IPS-18a (cell line): ENCODE results near the gene RPS24.

Source experiments
- H3K27ac ChIP-seq: one replicate; pipeline ENCODE4 v1.5.1; 2013; ENCODE audit warnings: low read length
- H3K27me3 ChIP-seq: one replicate; pipeline ENCODE4 v1.6.1; 2013; ENCODE audit warnings: mild to moderate bottlenecking, low read length; ENCODE audit not compliant: control insufficient read depth, insufficient read depth
- H3K36me3 ChIP-seq: one replicate; pipeline ENCODE4 v1.6.1; 2013; ENCODE audit warnings: low read depth, low read length; ENCODE audit not compliant: control insufficient read depth
- H3K4me1 ChIP-seq: one replicate; pipeline ENCODE4 v1.6.1; 2013; ENCODE audit warnings: low read depth, low read length; ENCODE audit not compliant: control insufficient read depth
- H3K4me3 ChIP-seq: one replicate; pipeline ENCODE4 v1.5.1; 2013; ENCODE audit warnings: low read length
- H3K9ac ChIP-seq: one replicate; pipeline ENCODE4 v1.6.1; 2013; ENCODE audit warnings: mild to moderate bottlenecking, low read length, moderate library complexity
- H3K9me3 ChIP-seq: one replicate; pipeline ENCODE4 v1.6.1; 2013; ENCODE audit warnings: low read depth, low read length; ENCODE audit not compliant: control insufficient read depth

Gene RPS24

DNA sequence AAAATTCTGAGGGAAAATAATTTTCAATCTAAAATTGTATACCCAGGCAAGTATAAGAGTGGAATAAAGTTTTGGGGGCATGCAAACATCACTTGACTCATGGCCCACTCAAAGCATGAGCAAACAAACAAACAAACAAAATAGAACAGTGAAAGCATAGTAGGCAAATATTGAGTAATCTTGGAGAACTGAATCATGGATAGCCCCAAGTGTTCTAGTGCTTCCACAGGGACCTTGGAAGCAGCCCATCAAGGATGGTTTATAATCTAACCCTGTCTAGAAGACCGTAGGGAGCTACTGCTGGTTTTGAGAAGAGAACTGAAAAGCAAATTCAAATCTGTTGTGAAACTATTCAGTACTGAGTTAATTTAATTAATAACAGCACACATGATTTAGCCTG is 26.5 kb upstream of the RPS24 start:
- Histone ChIP-seq H3K27ac (no peak overlapping the region), H3K36me3 (peaks cover 90% of the 10 kb centered on the region), H3K9me3 (no peaks in the 10 kb centered on the region), H3K4me3 (no peak overlapping the region), H3K27me3 (no peaks in the 10 kb centered on the region), H3K4me1 (no peaks in the 10 kb centered on the region), H3K9ac (no peak overlapping the region)

DNA sequence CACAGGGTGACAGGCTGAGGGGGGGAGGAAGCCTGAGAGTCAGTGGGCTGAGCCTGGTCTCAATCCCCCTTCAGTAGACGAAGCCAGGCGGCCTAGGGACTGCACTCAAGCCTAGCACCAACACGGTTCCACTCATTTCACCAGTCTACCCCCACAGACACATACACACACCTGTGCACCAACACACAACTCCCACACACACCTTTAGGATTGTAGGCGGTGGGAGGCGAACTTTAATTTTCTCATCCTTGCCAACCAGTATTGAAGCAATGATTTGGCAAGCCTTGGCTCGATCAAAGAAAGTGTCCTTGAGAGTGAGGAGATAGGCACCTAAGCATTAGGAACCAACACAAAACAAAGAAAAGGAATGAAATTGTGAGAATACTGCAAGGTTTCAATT is 24.0 kb upstream of the RPS24 start:
- peaks cover 89% of the 10 kb centered on the region for H3K36me3 ChIP-seq

DNA sequence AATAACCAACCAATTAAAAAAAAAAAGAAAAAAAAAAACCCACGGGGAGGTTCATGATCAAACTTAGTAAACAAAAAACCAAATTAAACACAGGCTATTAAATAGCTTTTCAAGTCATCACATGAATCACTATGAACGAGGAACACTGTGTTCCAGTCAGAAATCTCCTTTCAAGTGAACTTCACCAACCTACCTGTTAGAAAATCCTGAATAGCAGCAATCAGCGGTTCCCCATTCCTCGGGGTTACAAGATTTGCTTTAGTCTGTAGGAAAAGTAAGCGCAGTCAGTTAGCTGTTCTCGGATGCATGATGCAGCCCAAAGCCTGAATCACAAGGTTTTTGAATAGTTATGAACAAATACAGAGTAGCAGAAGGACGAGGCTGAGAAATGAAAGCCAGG is 23.4 kb upstream of the RPS24 start:
- Histone ChIP-seq H3K27me3 (no peaks in the 10 kb centered on the region), H3K4me1 (no peaks in the 10 kb centered on the region), H3K27ac (no peak overlapping the region), H3K9ac (no peak overlapping the region), H3K4me3 (no peak overlapping the region), H3K9me3 (no peaks in the 10 kb centered on the region), H3K36me3 (peaks cover 88% of the 10 kb centered on the region)

More for the DNA sequence above, 24.0 kb upstream of the RPS24 start:
- no peaks in the 10 kb centered on the region for H3K4me1 ChIP-seq
- H3K9me3 ChIP-seq, result no peaks in the 10 kb centered on the region
- no peak overlapping the region for H3K27ac ChIP-seq
- H3K9ac ChIP-seq, result no peak overlapping the region
- H3K4me3 ChIP-seq, result no peak overlapping the region
- no peaks in the 10 kb centered on the region for H3K27me3 ChIP-seq

DNA sequence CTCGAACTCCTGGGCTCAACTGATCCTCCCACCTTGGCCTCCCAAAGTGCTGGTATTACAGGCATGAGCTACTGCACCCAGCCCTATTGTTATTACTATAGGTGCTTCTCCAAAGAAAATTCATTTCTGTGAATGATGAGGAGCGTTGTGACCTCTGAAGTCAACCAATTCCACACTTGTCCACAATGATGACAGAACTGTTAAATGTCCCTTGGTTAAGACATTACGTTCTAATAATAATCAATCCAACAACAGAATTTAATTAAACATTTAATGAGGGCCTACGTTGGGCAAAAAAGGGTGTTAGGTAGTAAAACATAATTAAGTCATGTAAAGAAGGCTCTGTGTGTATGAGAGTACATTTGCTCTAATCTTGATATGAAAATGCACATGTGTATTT is 22.6 kb upstream of the RPS24 start:
- no peak overlapping the region for H3K9ac ChIP-seq
- H3K4me1 ChIP-seq, result no peaks in the 10 kb centered on the region
- no peak overlapping the region for H3K4me3 ChIP-seq
- H3K27ac ChIP-seq, result no peak overlapping the region
- no peaks in the 10 kb centered on the region for H3K27me3 ChIP-seq
- peaks cover 88% of the 10 kb centered on the region for H3K36me3 ChIP-seq
- no peaks in the 10 kb centered on the region for H3K9me3 ChIP-seq

- H3K27me3 ChIP-seq, result no peaks in the 10 kb centered on the region
- peaks cover 93% of the 10 kb centered on the region for H3K36me3 ChIP-seq
- H3K4me1 ChIP-seq, result no peaks in the 10 kb centered on the region
Observed at GRCh38 chr10:78013564-78013963, 20.1 kb upstream of the RPS24 start.

DNA sequence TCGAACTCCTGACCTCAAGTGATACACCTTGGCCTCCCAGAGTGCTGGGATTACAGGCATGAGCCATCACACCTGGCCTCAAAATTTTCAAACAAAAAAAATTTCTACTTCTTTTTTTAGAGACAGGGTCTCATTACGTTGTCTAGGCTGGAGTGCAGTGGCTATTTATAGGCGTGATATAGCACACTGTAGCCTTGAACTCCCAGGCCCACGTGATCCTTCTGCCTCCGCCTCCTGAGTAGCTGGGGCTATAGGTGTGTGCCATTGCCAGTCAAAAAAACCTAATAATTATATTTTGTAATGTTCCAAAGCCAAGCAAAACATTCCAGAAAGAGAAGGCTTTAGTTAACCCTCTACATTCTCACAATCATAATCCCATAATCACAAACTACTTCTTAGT is 18.1 kb upstream of the RPS24 start:
- peaks cover 94% of the 10 kb centered on the region for H3K36me3 ChIP-seq
- H3K9me3 ChIP-seq, result no peaks in the 10 kb centered on the region
- H3K4me1 ChIP-seq, result no peaks in the 10 kb centered on the region
- H3K27me3 ChIP-seq, result no peaks in the 10 kb centered on the region
- H3K9ac ChIP-seq, result no peak overlapping the region
- H3K4me3 ChIP-seq, result no peak overlapping the region
- H3K27ac ChIP-seq, result no peak overlapping the region

More at GRCh38 chr10:78013564-78013963, 20.1 kb upstream of the RPS24 start:
- Histone ChIP-seq H3K9me3 (no peaks in the 10 kb centered on the region), H3K27ac (no peak overlapping the region), H3K9ac (no peak overlapping the region), H3K4me3 (no peak overlapping the region)

DNA sequence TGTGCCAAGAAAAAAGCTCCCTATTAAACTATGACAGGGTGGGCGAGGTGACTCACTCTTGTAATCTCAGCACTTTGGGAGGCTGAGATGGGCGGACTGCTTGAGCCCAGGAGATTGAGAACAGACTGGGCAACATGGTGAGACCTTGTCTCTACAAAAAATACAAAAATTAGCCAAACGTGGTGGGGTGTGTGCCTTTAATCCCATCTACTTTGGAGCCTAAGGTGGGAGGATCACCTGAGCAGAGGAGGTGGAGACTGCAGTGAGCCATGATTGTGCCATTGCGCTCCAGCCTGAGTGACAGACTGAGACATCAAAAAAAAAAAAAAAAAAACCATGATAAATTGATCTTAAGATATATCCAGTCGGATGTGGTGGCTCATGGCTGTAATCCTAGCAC is 15.8 kb upstream of the RPS24 start:
- Histone ChIP-seq H3K4me1 (no peaks in the 10 kb centered on the region), H3K27me3 (no peaks in the 10 kb centered on the region), H3K9me3 (no peaks in the 10 kb centered on the region), H3K27ac (no peak overlapping the region), H3K9ac (no peak overlapping the region), H3K36me3 (peaks cover 94% of the 10 kb centered on the region), H3K4me3 (no peak overlapping the region)

DNA sequence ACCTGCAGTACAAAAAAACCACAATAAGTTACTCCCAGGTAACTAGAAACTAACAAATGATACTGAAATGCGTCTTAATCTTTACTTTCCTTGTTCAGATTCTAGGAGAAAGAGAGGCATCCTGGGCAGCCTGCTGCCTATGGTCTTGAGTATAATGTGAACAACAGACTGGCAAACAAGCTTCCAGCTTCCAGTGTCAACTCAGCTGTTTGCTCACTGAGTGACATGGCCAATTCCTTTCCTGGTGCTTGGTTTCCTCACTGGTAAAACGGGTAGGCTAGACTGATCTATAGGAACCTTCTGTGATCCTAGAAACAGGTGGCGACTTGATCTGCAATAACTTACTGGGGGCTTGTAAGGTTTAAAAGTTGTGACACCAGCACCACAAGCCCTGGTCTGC is 14.4 kb upstream of the RPS24 start:
- no peaks in the 10 kb centered on the region for H3K27me3 ChIP-seq
- H3K36me3 ChIP-seq, result peaks cover 93% of the 10 kb centered on the region
- H3K4me3 ChIP-seq, result no peak overlapping the region
- no peaks in the 10 kb centered on the region for H3K9me3 ChIP-seq
- H3K9ac ChIP-seq, result no peak overlapping the region
- H3K4me1 ChIP-seq, result no peaks in the 10 kb centered on the region
- H3K27ac ChIP-seq, result no peak overlapping the region

GRCh38 chr10:78021201-78021600 is 12.5 kb upstream of the RPS24 start:
- no peak overlapping the region for H3K27ac ChIP-seq
- no peaks in the 10 kb centered on the region for H3K27me3 ChIP-seq
- H3K4me1 ChIP-seq, result no peaks in the 10 kb centered on the region
- H3K9ac ChIP-seq, result no peak overlapping the region
- H3K36me3 ChIP-seq, result peaks cover 95% of the 10 kb centered on the region
- H3K9me3 ChIP-seq, result no peaks in the 10 kb centered on the region
- no peak overlapping the region for H3K4me3 ChIP-seq

- H3K36me3 ChIP-seq, result peaks cover 72% of the 10 kb centered on the region
- no peak overlapping the region for H3K9ac ChIP-seq
- peaks cover 3% of the 10 kb centered on the region for H3K4me1 ChIP-seq
- H3K4me3 ChIP-seq, result no peak overlapping the region
- H3K9me3 ChIP-seq, result no peaks in the 10 kb centered on the region
- H3K27me3 ChIP-seq, result no peaks in the 10 kb centered on the region
- no peak overlapping the region for H3K27ac ChIP-seq
Observed at GRCh38 chr10:78023741-78024140, 9.9 kb upstream of the RPS24 start.

GRCh38 chr10:78025685-78026364 is 7.8 kb upstream of the RPS24 start:
- no peak overlapping the region for H3K27ac ChIP-seq
- no peak overlapping the region for H3K9ac ChIP-seq
- H3K4me1 ChIP-seq, result peaks cover 3% of the 10 kb centered on the region
- peaks cover 53% of the 10 kb centered on the region for H3K36me3 ChIP-seq
- no peaks in the 10 kb centered on the region for H3K9me3 ChIP-seq
- no peaks in the 10 kb centered on the region for H3K27me3 ChIP-seq
- no peak overlapping the region for H3K4me3 ChIP-seq

DNA sequence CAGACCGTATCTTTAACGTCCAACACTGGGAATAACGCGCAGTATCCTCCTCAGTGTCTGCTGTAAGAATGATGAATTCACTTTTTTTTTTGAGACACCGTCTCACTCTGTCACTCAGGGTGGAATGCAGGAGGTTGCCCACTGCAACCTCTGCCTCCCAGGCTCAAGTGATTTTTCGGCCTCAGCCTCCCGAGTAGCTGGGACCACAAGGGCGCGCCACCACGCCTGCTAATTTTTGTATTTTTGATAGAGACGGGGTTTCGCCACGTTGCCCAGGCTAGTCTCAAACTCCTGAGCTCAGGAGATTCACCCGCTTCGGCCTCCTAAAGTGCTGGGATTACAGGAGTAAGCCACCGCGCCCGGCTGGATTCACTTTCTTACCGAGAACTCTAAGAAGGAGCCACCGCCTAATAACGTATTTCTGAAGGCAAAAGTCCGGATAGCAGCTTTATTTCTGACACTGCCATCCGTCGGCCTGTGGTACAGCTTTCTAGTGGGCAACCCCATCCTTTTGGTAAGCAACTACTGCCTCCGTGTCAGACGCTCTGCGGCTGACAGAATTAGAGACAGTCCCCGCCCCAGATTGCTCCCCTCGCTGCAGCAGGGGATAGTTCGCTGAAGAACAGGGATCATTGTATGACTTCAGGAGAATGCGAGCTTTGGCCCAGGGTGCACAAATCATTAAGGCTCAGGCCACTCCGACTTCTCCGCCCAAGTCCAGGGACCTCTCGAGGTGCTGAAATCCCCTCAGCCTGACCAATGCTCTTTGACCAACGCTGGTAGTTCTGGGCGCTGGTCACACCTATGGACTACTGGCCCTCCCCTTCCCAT is 5.0 kb upstream of the RPS24 start:
- peak overlapping the region; percentile 96 for H3K4me3 ChIP-seq
- H3K9ac ChIP-seq, result peak overlapping the region; percentile 93
- peaks cover 3% of the 10 kb centered on the region for H3K4me1 ChIP-seq
- H3K27me3 ChIP-seq, result no peaks in the 10 kb centered on the region
- H3K36me3 ChIP-seq, result peaks cover 26% of the 10 kb centered on the region
- peak overlapping the region; percentile 67 for H3K27ac ChIP-seq
- H3K9me3 ChIP-seq, result no peaks in the 10 kb centered on the region
